HL-60 (cell line): ENCODE data around the gene MFN2.
A peak's percentile ranks its signal among the peaks of the same experiment; 100 is the strongest.

ENCODE experiments used
- DNase-seq, 2 experiments: peaks; one replicate each; pipeline ENCODE4 v3.0.0-alpha.2; 2010 to 2020; ENCODE audit warnings: low read depth in 1 of 2, low spot score in 1 of 2
- H3K27ac ChIP-seq: fragments of 250-450 bp; sonication (Bioruptor Pico); replicated peaks from 2 replicates; pipeline ENCODE4 v1.5.1; 2020; ENCODE audit warnings: mild to moderate bottlenecking, moderate library complexity
- H3K27me3 ChIP-seq: fragments of 250-450 bp; sonication (Bioruptor Pico); 2 replicates; pipeline ENCODE4 v1.5.1; 2021; ENCODE audit warnings: mild to moderate bottlenecking, moderate library complexity; ENCODE audit not compliant: insufficient read depth, poor library complexity, severe bottlenecking
- H3K4me3 ChIP-seq: replicated peaks from 2 replicates; pipeline ENCODE4 v1.5.1; 2011; ENCODE audit warnings: mild to moderate bottlenecking, control low read depth, low read length; ENCODE audit not compliant: insufficient read depth
- CTCF ChIP-seq: IDR thresholded peaks from one replicate; pipeline ENCODE4 v1.5.1; 2011; ENCODE audit warnings: low read length, control low read depth, inconsistent platforms; ENCODE audit not compliant: insufficient read depth
- GABPA ChIP-seq: IDR thresholded peaks from 2 replicates; pipeline ENCODE4 v1.6.1; 2012; ENCODE audit warnings: low read depth
- POLR2AphosphoS5 ChIP-seq: IDR thresholded peaks from 2 replicates; pipeline ENCODE4 v1.6.1; 2012; ENCODE audit warnings: low read depth
- REST ChIP-seq: IDR thresholded peaks from 2 replicates; pipeline ENCODE4 v1.6.1; 2012; ENCODE audit warnings: low read depth; ENCODE audit not compliant: insufficient replicate concordance
- SPI1 ChIP-seq: IDR thresholded peaks from 2 replicates; pipeline ENCODE4 v1.6.1; 2012; ENCODE audit warnings: low read depth, mild to moderate bottlenecking, borderline replicate concordance

MFN2 gene

DNA sequence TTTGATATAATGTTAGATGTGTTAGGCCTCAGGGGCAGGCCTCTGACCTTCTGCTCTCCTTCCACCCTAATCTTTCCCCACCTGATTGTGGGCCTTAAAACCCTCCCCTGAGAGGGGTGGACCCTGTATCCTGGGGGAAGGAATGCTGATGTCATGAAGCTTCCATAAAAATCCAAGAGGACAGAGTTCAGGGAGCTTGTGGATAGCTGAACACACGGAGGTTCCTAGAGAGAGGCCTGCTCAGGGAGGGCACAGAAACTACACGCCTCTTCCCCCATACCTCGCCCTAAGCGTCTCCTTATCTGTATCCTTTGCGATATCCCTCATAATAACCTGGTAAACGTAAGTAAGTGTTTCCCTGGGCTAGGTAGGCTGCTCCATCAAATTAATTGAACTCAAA, 4.3 kb downstream of the MFN2 start:
- TF ChIP-seq GABPA = no peak
- TF ChIP-seq SPI1 = no peak
- TF ChIP-seq CTCF = no peak
- TF ChIP-seq REST = no peak
- no peak for TF ChIP-seq POLR2AphosphoS5
- no peak overlapping the region for H3K4me3 ChIP-seq
- H3K27ac ChIP-seq = peak overlapping the region; percentile 87
- DNase-seq = no peak
- H3K27me3 ChIP-seq = no peaks in the 10 kb centered on the region

DNA sequence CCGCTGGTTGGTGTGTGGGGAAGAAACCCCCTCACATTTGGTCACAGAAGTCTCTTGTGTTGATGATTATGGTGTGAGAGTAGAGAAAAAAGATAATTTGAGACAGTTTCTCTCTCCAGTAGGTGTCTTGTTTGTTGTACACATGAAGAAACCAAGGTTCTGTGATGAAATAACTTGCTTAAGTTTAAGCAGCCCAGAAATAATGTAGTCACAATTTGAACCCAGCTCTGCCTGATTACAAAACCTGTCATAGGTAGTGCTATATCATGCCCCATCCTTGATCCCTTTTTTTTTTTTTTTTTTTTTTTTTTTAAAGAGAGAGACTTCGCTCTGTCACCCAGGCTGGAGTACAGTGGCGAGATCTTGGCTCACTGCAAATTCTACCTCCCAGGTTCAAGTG, 4.9 kb downstream of the MFN2 start:
- DNase-seq = peak; percentile 43 to 55
- H3K4me3 ChIP-seq = no peak overlapping the region
- peak overlapping the region; percentile 87 for H3K27ac ChIP-seq
- no peaks in the 10 kb centered on the region for H3K27me3 ChIP-seq
- TF ChIP-seq POLR2AphosphoS5 = no peak
- TF ChIP-seq REST = no peak
- no peak for TF ChIP-seq CTCF
- TF ChIP-seq SPI1 = no peak
- no peak for TF ChIP-seq GABPA

- peak overlapping the region; percentile 2; the same call in 1 of the 2 replicates for H3K4me3 ChIP-seq
- DNase-seq = peak; percentile 90 to 95
- peak; percentile 79 for TF ChIP-seq POLR2AphosphoS5
- TF ChIP-seq GABPA = peak; percentile 81
- TF ChIP-seq REST = no peak
- TF ChIP-seq SPI1 = peak; percentile 95
- no peak for TF ChIP-seq CTCF
- no peaks in the 10 kb centered on the region for H3K27me3 ChIP-seq
- peak overlapping the region; percentile 87 for H3K27ac ChIP-seq
Observed at GRCh38 chr1:11985851-11986250, 5.6 kb downstream of the MFN2 start.
